ENCODE results near the gene PARD6A.
"Not testable (repeated sequence)": the region's sequence is repeated elsewhere in the genome, so short reads cannot be mapped to it uniquely, and the experiment has no call there.

PARD6A gene

DNA sequence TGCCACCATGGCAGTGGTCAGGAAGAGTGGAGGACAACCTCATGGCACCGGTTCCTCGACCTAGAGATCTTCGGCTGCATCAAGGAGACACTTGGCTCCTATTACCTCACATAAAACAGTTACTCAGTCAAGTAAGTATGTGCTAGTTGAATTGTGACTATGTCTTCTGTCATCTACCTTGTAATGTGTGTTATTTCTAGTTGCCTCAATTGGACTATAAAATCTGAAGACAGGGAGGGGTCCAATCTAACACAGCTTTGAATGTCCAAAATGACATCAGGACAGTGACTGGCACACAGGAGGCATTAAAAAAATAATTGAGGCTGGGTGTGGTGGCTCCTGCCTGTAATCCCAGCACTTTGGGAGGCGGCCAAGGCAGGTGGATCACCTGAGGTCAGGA is 23.0 kb downstream of the PARD6A start:
- DNase-seq (ENCODE audit: low read depth in 2 of 3, low spot score in 1 of 3), result no peak

DNA sequence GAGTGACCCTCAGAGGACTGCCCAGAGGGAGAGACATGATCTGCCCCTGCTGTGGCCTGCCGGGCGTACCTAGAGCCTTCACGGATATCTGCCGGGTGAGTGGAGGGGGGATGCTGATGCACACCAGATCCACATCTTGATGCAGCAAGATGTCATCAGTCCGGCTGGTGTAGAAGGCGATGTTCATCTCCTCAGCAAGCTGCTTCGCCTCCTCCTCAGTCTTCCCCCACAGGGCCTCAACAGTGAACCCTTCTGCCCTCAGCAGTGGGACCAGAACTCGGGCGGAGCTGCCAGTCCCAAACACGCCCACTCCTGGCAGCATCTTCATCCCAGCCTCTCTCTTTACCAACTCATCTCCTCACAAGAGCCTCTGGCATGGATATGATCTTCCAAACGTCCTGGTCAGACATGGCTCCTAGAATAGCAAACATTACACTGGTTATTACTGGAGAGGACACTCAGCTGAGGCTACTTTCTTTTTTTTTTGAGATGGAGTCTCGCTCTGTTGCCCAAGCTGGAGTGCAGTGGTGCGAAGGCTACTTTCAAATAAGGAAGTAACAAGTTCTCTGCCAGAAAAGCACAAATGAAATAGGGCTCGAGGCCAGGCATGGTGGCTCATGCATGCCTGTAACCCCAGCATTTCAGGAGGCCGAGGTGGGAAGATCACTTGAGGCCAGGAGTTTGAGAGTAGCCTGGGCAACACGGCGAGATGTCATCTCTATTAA is 24.8 kb downstream of the PARD6A start:
- no peak for DNase-seq (ENCODE audit: low read depth in 2 of 3, low spot score in 1 of 3)

DNA sequence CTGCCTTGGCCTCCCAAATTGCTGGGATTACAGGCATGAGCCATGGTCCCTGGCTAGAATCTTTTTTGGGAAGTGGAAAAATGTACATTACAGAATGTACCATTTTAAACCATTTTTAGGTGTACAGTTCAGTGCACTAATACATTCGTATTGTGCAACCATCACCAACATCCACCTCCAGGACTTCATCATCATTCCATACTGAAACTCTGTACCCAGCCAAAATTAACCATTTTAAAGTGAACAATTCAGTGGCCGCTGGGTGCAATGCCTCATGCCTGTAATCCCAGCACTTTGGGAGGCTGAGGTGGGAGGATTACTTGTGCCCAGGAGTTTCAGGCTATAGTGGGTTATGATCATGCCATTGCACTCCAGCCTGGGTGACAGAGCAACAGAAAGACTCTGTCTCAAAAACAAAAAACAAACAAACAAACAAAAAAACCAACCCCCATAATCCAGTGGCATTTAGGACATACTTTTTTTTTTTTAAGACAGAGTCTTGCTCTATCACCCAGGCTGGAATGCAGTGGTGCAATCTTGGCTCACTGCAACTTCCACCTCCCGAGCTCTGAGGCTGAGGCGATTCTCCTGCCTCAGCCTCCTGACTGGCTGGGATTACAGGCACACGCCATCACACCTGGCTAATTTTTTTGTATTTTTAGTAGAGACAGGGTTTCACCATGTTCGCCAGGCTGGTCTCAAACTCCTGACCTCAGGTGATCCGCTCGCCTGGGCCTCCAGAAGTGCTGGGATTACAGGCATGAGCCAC is 32.9 kb downstream of the PARD6A start:
- DNase-seq (ENCODE audit: low read depth in 2 of 3, low spot score in 1 of 3), result not testable (repeated sequence)

- no peak for DNase-seq (ENCODE audit: low read depth in 2 of 3, low spot score in 1 of 3)
Measured at GRCh38 chr16:67694611-67695010, 33.9 kb downstream of the PARD6A start.

GRCh38 chr16:67697422-67698185 is 36.8 kb downstream of the PARD6A start:
- no peak for DNase-seq (ENCODE audit: low read depth in 2 of 3, low spot score in 1 of 3)

DNA sequence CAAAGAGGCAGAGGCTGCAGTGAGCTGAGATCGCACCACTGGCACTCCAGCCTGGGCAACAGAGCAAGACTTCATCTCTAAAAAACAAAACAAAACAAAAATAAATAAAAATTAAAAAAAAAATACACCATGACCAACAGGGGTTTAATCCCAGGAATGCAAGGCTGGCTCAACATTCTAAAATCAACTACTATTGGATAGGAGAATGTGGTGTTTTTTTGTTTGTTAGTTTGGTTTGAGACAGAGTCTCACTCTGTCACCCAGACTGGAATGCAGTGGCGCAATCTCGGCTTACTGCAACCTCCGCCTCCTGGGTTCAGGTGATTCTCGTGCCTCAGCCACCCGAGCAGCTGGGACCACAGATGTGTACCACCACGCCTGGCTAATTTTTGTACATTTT is 38.5 kb downstream of the PARD6A start:
- DNase-seq (ENCODE audit: low read depth in 2 of 3, low spot score in 1 of 3), result no peak

- DNase-seq (ENCODE audit: low read depth in 2 of 3, low spot score in 1 of 3), result no peak
Measured at GRCh38 chr16:67701420-67701819, 40.7 kb downstream of the PARD6A start.

DNA sequence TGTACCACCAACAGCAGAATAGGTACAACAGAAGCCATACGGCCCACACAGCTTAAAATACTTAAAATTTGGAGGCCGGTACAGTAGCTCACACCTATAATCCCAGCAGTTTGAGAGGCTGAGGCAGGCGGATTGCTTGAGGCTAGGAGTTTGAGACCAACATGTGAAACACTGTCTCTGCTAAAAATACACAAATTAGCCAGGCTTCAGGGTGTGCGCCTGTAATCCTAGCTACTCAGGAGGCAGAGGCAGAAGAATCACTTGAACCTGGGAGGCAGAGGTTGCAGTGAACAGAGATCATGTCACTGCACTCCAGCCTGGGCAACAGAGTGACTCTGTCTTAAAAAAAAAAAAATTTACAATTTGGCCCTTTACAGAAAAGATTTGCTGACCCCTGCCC is 41.4 kb downstream of the PARD6A start:
- DNase-seq (ENCODE audit: low read depth in 2 of 3, low spot score in 1 of 3), result no peak

GRCh38 chr16:67703626-67704025 is 42.9 kb downstream of the PARD6A start:
- DNase-seq (ENCODE audit: low read depth in 2 of 3, low spot score in 1 of 3), result peak in 1 of 3 donors; percentile 5

GRCh38 chr16:67704110-67704509 is 43.4 kb downstream of the PARD6A start:
- DNase-seq (ENCODE audit: low read depth in 2 of 3, low spot score in 1 of 3), result no peak

DNA sequence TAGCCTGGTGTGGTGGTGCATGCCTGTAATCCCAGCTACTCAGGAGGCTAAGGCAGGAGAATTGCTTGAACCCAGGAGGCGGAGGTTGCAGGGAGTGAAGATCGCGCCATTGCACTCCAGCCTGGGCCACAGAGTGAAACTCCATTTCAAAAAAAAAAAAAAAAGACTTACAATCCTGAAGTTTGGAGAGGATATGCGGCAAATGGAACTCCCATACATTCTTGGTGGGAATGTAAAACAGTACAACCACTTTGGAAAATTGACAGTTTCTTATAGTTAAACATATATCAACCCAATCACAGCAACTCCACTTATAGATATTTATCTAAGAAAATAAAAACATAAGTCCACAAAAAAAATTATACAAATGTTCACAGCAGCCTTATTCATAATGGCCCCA is 46.5 kb downstream of the PARD6A start:
- no peak for DNase-seq (ENCODE audit: low read depth in 2 of 3, low spot score in 1 of 3)

DNA sequence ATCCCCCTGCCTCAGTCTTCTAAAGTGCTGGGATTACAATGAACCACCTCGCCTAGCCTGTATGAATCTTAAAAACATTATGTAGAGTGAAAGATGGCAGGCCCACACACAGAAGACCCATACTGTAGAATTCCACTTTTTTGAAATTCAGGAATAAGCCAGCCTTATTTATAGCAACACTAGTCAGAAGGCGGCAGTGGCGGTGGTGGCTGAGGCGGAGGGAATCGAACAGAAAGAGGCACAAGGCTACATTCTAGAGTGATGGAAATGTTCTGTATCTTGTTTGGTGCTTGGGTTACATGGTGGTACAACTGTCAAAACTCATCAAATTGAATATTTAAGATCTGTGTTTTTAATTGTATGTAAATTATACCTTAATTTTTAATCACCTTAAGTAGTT is 47.0 kb downstream of the PARD6A start:
- no peak for DNase-seq (ENCODE audit: low read depth in 2 of 3, low spot score in 1 of 3)

GRCh38 chr16:67708368-67708771 is 47.6 kb downstream of the PARD6A start:
- DNase-seq (ENCODE audit: low read depth in 2 of 3, low spot score in 1 of 3), result no peak

DNA sequence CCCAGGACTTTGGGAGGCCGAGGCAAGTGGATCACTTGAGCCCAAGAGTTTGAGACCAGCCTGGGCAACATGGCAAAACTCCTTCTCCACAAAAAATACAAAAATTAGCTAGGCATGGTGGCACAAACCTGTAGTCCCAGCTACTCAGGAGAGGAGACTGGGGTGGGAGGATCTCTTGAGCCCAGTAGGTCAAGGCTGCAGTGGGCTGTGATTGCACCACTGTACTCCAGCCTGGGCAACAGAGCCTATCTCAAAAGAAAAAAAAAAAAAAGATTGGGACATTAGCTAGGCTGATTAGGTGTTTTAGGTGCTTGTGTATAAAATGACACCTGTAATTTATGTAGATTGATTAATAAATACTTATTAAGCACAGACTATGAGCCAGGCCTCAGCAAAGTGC is 48.3 kb downstream of the PARD6A start:
- DNase-seq (ENCODE audit: low read depth in 2 of 3, low spot score in 1 of 3), result no peak

DNA sequence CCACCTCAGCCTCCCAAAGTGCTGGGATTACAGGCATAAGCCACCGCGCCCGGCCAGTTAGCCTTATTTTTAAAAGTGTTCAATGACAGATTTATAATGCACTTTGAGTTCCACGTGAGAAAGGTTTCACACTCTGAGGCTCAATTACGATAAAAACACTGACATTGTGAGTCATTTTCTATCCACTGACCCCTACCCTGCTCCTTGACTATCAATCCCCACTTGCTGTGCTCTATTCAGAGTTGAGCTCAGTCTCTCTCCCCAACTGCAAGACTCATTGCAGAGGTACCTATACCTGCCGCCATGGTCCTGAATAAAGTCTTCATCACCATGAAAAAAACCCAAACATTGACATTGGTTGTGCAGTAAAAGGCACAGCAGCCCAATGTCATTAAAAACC is 49.8 kb downstream of the PARD6A start:
- no peak for DNase-seq (ENCODE audit: low read depth in 2 of 3, low spot score in 1 of 3)

All from stimulated activated CD4-positive, alpha-beta T cell treated with anti-CD3 and anti-CD28 coated beads, Interleukin-12 subunit alpha, Interleukin-12 subunit beta, amount 100 ng/mL, for 48 hours (primary cell).